PC-9 (cell line): Measurements from ENCODE around the gene EIF5A. TPM values are rescaled to one million over a fixed set of nuclear protein-coding genes. Genes with fewer than 3 reads are reported as not detected.

Source experiments
- BruUV-seq: library from RNA; stranded (reverse); fragments of 400-500 nt; replicated peaks from 2 replicates; lab custom pipeline; 2021; lab: Mats Ljungman, UMichigan
- CTCF ChIA-PET: fragments of 300-600 bp; sonication (Branson Sonifier 250); formaldehyde crosslinking; loops from one replicate; lab custom pipeline; 2022; ENCODE audit warnings: antibody characterized with exemption; lab: Charles Lee
- POLR2A ChIA-PET: fragments of 300-600 bp; sonication (Branson Sonifier 250); formaldehyde crosslinking; loops from one replicate; lab custom pipeline; 2022; ENCODE audit warnings: antibody characterized with exemption; ENCODE audit not compliant: unreplicated experiment; lab: Charles Lee
- DNase-seq, 2 experiments: peaks; one replicate each; pipeline versions ENCODE4 v3.0.0 to v3.0.0-alpha.2; 2015 to 2022; ENCODE audit warnings: mixed read lengths in 1 of 2
- H2AFZ ChIP-seq: fragments of 200-600 bp; sonication (generic); 2 replicates; pipeline ENCODE4 v1.8.1; 2017; ENCODE audit warnings: antibody characterized with exemption
- H3F3A ChIP-seq: fragments of 200-600 bp; sonication (generic); 2 replicates; pipeline ENCODE4 v1.8.1; 2017; ENCODE audit warnings: antibody characterized with exemption, mild to moderate bottlenecking, low read depth; ENCODE audit not compliant: insufficient read depth
- H3K27ac ChIP-seq: fragments of 200-600 bp; sonication (generic); 2 replicates; pipeline ENCODE4 v1.6.1; 2016; ENCODE audit warnings: mixed run types
- H3K27me3 ChIP-seq: fragments of 200-600 bp; sonication (generic); 2 replicates; pipeline ENCODE4 v1.6.1; 2016; ENCODE audit warnings: low read depth, mixed run types; ENCODE audit not compliant: insufficient read depth
- H3K36me3 ChIP-seq: fragments of 200-600 bp; sonication (generic); 2 replicates; pipeline ENCODE4 v1.6.1; 2016; ENCODE audit warnings: low read depth, mixed run types
- H3K4me1 ChIP-seq: fragments of 200-600 bp; sonication (generic); replicated peaks from 2 replicates; pipeline ENCODE4 v1.6.1; 2016; ENCODE audit warnings: mixed run types; ENCODE audit not compliant: insufficient read depth
- H3K4me2 ChIP-seq: fragments of 200-600 bp; sonication (generic); 2 replicates; pipeline ENCODE4 v1.6.1; 2017; ENCODE audit warnings: mixed run types
- H3K4me3 ChIP-seq: fragments of 200-600 bp; sonication (generic); 2 replicates; pipeline ENCODE4 v1.6.1; 2016; ENCODE audit warnings: mixed run types
- H3K79me2 ChIP-seq: fragments of 200-600 bp; sonication (generic); 2 replicates; pipeline ENCODE4 v1.6.1; 2017; ENCODE audit warnings: low read depth, mixed run types
- H3K9me2 ChIP-seq: fragments of 200-600 bp; sonication (generic); 2 replicates; pipeline ENCODE4 v1.8.1; 2017; ENCODE audit warnings: mild to moderate bottlenecking; ENCODE audit not compliant: insufficient read depth
- H3K9me3 ChIP-seq: fragments of 200-600 bp; sonication (generic); 2 replicates; pipeline ENCODE4 v1.8.1; 2016; ENCODE audit warnings: low read depth; ENCODE audit not compliant: insufficient read depth
- H4K20me1 ChIP-seq: fragments of 200-600 bp; sonication (generic); 2 replicates; pipeline ENCODE4 v1.8.1; 2017; ENCODE audit not compliant: insufficient read depth
- CTCF ChIP-seq: fragments of 200-600 bp; sonication (generic); conservative IDR thresholded peaks from 2 replicates; pipeline ENCODE4 v1.6.1; 2017; ENCODE audit warnings: mixed run types, antibody characterized with exemption, mild to moderate bottlenecking, moderate library complexity
- EZH2 ChIP-seq: fragments of 200-600 bp; sonication (generic); IDR thresholded peaks from 2 replicates; pipeline ENCODE4 v1.8.0; 2017; ENCODE audit warnings: antibody characterized with exemption, low read depth
- intact Hi-C: fragments of 100-400 bp; cut with micrococcal nuclease; formaldehyde crosslinking; loops from one replicate; pipeline ENCODE4 v1.10.0; 2022; ENCODE audit not compliant: unreplicated experiment
- total RNA-seq: library from RNA; stranded (reverse); gene quantifications from 2 replicates; pipeline ENCODE4 v1.2.3, GENCODE V29; 2021

Gene EIF5A
- total RNA-seq, 1 experiment from 2014 or later, result 1,298 TPM

GRCh38 chr17:7355573-7355972, 48.1 kb downstream of the EIF5A start:
- Histone ChIP-seq H3K4me1 (peaks cover 21% of the 10 kb centered on the region; the same call in 1 of the 2 replicates), H3K4me3 (no peak overlapping the region), H4K20me1 (peaks cover 15% of the 10 kb centered on the region), H3K79me2 (peaks cover 34% of the 10 kb centered on the region), H3K9me3 (no peaks in the 10 kb centered on the region), H3K4me2 (no peak overlapping the region), H3K9me2 (no peaks in the 10 kb centered on the region), H3K27me3 (no peaks in the 10 kb centered on the region), H3K27ac (no peak overlapping the region), H2AFZ (no peak overlapping the region), H3F3A (peaks cover 25% of the 10 kb centered on the region), H3K36me3 (no peaks in the 10 kb centered on the region)
- intact Hi-C loops, result loop anchor here (5.0 kb wide), 1 partner anchor 147 kb away; no protein-coding TSS in a partner anchor
- DNase-seq, result no peak
- POLR2A ChIA-PET, result interaction anchor here (1.0 kb wide), 1 partner anchor 48 kb away, joined by 4 read pairs; the partner anchor contains the start of gene TMEM256
- no TSS peak for BruUV-seq
- TF ChIP-seq EZH2 (no peak), CTCF (no peak)
- CTCF ChIA-PET, result interaction anchor here (0.6 to 1.6 kb wide), 5 partner anchors 25 to 205 kb away, joined by 3 to 9 read pairs (median 6); partner anchors contain the start of gene POLR2A

- Histone ChIP-seq H2AFZ (no peak overlapping the region), H3F3A (peaks cover 20% of the 10 kb centered on the region), H3K4me3 (no peak overlapping the region), H3K79me2 (peaks cover 28% of the 10 kb centered on the region), H3K9me2 (no peaks in the 10 kb centered on the region), H3K27me3 (no peaks in the 10 kb centered on the region), H3K9me3 (no peaks in the 10 kb centered on the region), H3K36me3 (no peaks in the 10 kb centered on the region), H3K27ac (no peak overlapping the region), H3K4me1 (peaks cover 21% of the 10 kb centered on the region; the same call in 1 of the 2 replicates), H3K4me2 (peak overlapping the region; percentile 50; the same call in 1 of the 2 replicates), H4K20me1 (peaks cover 15% of the 10 kb centered on the region)
- CTCF ChIA-PET, result interaction anchor here (0.6 to 1.6 kb wide), 5 partner anchors 85 to 320 kb away, joined by 3 to 6 read pairs (median 3); partner anchors contain the start of genes POLR2A and SLC16A13
- POLR2A ChIA-PET, result interaction anchor here (0.6 to 1.0 kb wide), 3 partner anchors 48 to 358 kb away, joined by 3 to 6 read pairs (median 4); partner anchors contain the start of gene TMEM256
- intact Hi-C loops, result loop anchor here (1.0 to 5.0 kb wide), 5 partner anchors 25 to 333 kb away; partner anchors contain the start of genes SENP3, TMEM102, TNK1 and WRAP53
- no TSS peak for BruUV-seq
- TF ChIP-seq EZH2 (no peak), CTCF (peak; percentile 77)
- peak; percentile 58 to 92 for DNase-seq
These were observed 48.7 kb downstream of the EIF5A start for GRCh38 chr17:7356072-7356549.

GRCh38 chr17:7356756-7357155, 49.3 kb downstream of the EIF5A start:
- BruUV-seq, result no TSS peak
- no peaks in the 10 kb centered on the region for H3K36me3 ChIP-seq
- peaks cover 25% of the 10 kb centered on the region for H3K79me2 ChIP-seq
- H3K9me2 ChIP-seq, result no peaks in the 10 kb centered on the region
- H3K27me3 ChIP-seq, result no peaks in the 10 kb centered on the region
- peaks cover 15% of the 10 kb centered on the region for H4K20me1 ChIP-seq
- peaks cover 21% of the 10 kb centered on the region; the same call in 1 of the 2 replicates for H3K4me1 ChIP-seq
- H2AFZ ChIP-seq, result no peak overlapping the region
- H3K9me3 ChIP-seq, result no peaks in the 10 kb centered on the region
- POLR2A ChIA-PET, result interaction anchor here (0.6 kb wide), 2 partner anchors 203 to 357 kb away, joined by 3 to 6 read pairs; no protein-coding TSS in a partner anchor
- DNase-seq, result no peak
- TF ChIP-seq CTCF, result no peak
- no peak for TF ChIP-seq EZH2
- H3F3A ChIP-seq, result peaks cover 16% of the 10 kb centered on the region; the same call in 1 of the 2 replicates
- CTCF ChIA-PET, result interaction anchor here (0.7 to 1.1 kb wide), 2 partner anchors 151 to 321 kb away, joined by 3 read pairs; partner anchors contain the start of gene SLC16A13
- H3K4me3 ChIP-seq, result no peak overlapping the region
- no peak overlapping the region for H3K27ac ChIP-seq
- no peak overlapping the region for H3K4me2 ChIP-seq
- intact Hi-C loops, result loop anchor here (1.0 to 5.0 kb wide), 5 partner anchors 24 to 332 kb away; partner anchors contain the start of genes SENP3, TMEM102, TNK1 and WRAP53
